NCI-H2081 (cell line): ENCODE results near the gene ZCCHC14.
A peak's percentile ranks its signal among the peaks of the same experiment; 100 is the strongest.
"Not testable (repeated sequence)": the region's sequence is repeated elsewhere in the genome, so short reads cannot be mapped to it uniquely, and the experiment has no call there.

ENCODE experiments used
- DNase-seq, 2 experiments: peaks; one replicate each; lab custom pipeline; 2025; lab: John Stamatoyannopoulos, UW

The ZCCHC14 gene

DNA sequence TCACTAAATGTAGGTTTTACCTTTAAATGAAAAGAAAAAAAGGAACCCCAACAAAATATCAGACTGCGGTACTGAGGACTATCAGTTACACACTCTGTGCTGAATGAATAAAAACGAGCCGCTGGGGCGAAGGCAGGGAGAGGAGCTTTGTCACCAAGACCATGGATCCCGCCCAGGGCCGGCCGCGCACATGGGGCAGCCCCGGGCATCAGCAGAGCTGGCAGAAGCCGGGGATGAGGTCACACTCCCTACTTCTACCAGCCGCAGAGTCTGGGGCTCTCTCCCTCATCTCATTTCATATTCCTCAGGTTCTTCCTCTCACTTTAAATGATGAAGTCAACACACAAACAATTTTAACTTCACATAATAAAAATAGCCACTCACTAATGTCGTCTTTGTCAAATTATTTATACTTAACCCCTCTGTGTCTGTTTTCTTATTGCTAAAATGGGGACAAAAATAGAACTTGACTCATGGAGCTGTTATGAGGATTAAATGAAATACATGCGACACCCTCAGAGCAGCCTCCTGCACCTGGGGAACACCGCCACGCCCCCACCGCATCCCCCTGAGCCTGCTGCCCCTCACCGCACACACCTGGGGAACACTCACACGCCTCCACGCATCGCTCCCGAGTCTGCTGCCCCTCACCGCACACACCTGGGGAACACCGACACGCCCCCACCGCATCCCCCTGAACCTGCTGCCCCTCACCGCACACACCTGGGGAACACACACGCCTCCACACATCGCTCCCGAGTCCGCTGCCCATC, 15.4 kb downstream of the ZCCHC14 start:
- DNase-seq: not testable (repeated sequence)

DNA sequence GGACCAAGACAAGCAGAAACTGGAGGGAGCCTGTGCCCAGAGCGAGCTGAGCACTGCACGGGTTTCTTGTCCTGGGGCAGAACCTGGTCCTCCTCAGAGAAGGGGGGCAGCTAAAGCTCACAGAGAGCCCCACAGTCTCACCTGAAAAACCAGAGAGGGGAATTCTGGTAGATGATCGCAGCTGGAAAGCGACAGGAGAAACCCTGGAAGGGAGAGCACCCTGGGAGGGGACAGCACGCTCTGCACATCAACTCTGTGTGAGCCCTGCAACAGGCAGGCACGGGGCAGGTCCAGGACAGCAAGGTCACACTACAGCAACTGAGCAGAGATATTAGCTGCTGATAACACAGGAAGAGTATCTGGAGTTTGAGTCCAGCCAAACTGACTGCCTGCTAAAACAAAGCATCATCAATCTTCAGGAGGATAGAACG, 18.2 kb downstream of the ZCCHC14 start:
- DNase-seq: no peak

- no peak for DNase-seq
Observed at GRCh38 chr16:87474017-87474416, 18.8 kb downstream of the ZCCHC14 start.

GRCh38 chr16:87472935-87473334, 19.9 kb downstream of the ZCCHC14 start:
- no peak for DNase-seq

- no peak for DNase-seq
Observed at GRCh38 chr16:87472142-87472778, 20.6 kb downstream of the ZCCHC14 start.

- no peak for DNase-seq
Observed at GRCh38 chr16:87471278-87472141, 21.3 kb downstream of the ZCCHC14 start.

DNA sequence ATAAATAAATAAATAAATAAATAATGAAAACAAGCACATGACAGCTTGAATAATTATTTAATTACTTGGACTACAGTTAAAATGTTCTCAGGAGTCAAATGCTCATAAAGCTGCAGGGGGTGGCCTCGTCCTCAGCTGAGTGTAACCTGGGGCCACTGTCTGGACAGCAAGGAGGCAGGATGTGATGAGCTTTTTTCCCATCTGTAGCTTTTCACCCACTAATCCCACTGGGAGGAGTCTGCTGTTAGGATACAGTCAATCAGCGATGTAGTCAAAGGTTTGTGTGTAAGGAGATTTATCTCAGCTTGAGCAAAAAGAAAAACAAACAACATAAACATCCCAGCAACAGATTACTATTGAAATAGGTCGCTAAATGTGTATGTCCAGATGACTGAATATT, 22.5 kb downstream of the ZCCHC14 start:
- DNase-seq: no peak

GRCh38 chr16:87469169-87469568, 23.7 kb downstream of the ZCCHC14 start:
- no peak for DNase-seq

GRCh38 chr16:87468550-87468949, 24.3 kb downstream of the ZCCHC14 start:
- no peak for DNase-seq

DNA sequence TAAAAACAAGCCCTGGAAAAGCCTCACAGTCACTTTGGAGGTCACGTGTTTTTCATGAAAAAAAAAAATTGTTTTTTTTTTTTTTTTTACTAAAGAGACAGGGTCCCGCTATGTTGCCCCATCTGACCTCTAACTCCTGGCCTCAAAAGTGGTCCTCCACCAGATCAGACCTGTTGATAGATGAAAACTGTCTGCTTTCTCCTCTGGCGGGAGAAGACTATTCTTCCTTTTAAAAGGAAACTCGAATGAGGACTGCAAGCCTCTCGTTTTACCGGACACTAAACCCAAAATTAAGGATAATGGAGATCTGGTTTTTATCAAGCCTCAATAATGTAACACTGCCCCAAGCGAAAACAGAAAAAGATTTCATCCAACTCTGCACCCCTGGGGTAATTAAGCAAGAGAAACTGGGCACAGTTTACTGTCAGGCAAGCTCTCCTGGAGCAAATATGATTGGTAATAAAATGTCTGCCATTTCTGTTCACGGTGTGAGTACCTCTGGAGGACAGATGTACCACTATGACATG, 25.8 kb downstream of the ZCCHC14 start:
- DNase-seq: no peak

GRCh38 chr16:87465879-87466278, 26.9 kb downstream of the ZCCHC14 start:
- no peak for DNase-seq

DNA sequence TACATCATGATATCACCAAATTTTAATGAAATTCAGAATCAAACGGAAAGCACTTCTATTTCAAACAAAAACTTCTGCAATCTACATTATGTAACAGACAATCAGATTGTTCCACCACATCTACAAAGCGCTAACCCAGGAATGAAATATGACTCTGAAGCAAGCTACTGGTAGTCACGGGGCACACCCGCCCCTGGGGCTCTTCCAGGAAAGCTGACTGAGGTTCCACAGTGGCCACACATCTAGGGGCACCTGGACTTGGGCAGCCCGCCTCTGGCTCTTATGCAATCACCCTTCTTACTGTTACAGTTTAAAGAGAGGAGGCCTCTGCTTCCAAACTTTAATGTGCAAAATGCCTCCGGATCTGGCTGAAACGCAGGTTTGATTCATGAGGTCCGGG, 27.5 kb downstream of the ZCCHC14 start:
- DNase-seq: no peak

DNA sequence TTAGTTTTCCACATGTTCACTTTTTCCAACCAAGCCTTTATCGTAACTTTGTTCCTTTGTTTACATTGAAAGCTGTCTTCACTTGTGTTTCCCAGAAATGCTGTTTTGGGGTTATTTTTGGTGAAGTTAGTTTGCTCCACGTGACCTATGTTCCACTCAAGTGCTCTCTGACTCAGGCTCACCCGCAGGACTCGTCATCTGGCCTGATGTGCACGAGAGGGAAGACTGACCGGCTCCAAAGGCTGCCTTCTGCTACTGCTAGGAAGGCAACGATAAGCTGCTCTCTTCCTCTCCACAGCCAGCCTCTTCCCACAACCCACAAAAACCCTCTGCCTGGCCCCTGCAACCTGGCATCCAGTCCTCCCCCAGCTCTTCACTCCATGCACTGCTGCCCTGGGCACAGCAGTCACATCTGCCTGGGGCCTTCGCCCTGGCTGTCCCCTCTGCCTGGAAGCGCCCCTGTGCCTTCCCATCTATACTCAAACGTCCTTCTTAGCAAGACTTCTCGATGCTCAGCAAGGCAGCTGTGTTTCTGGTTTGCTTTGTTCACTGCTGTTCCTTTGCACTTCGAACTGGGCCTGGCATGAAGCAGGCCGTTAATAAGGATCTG, 28.0 kb downstream of the ZCCHC14 start:
- no peak for DNase-seq

GRCh38 chr16:87463722-87464690, 28.8 kb downstream of the ZCCHC14 start:
- no peak for DNase-seq

- DNase-seq: peak; percentile 83 to 89
Observed at GRCh38 chr16:87461466-87461991, 31.3 kb downstream of the ZCCHC14 start.

- DNase-seq: no peak
Observed at GRCh38 chr16:87460936-87461335, 31.9 kb downstream of the ZCCHC14 start.

DNA sequence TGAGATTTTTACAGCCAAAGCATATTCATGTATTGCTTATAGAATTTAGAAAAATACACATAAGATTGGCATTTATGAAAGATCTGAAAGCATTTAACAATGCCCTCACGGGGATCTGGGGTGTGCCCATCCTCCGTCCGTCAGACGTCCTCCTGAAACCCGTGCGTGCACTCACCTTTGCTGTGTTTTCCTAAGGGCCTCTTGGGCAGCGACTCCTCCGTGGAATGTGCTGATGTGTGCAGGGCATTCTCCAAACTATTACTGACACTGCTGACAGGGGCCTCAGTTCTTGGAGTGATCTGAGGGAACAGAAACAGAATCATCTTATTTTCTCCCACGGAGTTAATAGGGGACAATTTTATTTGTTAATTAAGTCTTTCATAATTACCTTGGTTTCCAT, 33.0 kb downstream of the ZCCHC14 start:
- DNase-seq: no peak

GRCh38 chr16:87459027-87459426, 33.8 kb downstream of the ZCCHC14 start:
- no peak for DNase-seq

GRCh38 chr16:87458424-87458915, 34.4 kb downstream of the ZCCHC14 start:
- DNase-seq: no peak

DNA sequence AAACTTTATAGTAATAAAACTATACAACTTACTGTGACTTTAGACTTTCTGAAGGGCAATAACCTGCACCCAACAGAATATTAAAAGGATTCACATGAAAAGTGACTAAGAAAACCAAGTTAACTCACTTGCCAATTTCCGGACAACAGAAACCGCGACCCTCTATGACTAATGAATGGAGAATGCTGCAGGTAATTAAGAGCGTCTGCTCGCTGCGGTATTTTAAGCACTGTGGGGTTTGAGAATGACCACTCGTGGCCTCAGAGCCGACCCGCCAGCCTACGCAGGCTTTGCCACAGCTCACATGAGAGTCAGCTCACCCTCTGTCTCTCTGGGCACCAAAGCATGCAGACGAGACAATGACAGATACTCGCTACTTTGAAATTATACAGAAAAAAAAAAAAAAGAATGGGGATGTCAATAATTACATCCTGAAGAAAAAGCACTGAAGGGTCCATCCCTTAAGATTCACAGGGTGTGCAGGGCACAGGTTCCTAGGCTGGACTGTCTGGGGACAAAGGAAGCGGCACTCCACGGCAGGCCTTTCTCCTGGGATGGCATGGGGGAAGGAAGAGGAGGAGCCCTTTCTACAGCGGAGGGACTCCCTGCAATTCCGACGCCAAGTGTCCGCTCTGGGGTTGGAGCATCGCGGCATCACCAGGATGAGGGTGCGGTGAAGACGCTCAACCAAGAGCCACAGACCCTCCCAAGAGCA, 35.0 kb downstream of the ZCCHC14 start:
- DNase-seq: no peak
